WTC11 (cell line): ENCODE measurements around the gene LRRC8A. TPM values are rescaled to one million over a fixed set of nuclear protein-coding genes. Genes with fewer than 3 reads are reported as not detected.

Source experiments
- ATAC-seq: fragments of 200-7000 bp; cut with Tn5 transposase; 2 replicates; pipeline ENCODE4 v1.10.0; 2021; ENCODE audit warnings: mild to moderate bottlenecking, moderate library complexity
- CTCF ChIA-PET: fragments of 300-600 bp; sonication (Branson Sonifier 250); formaldehyde crosslinking; loops from one replicate; lab custom pipeline; 2021; ENCODE audit warnings: antibody characterized with exemption; lab: Charles Lee
- POLR2A ChIA-PET: fragments of 350-600 bp; sonication (Branson Sonifier 250); formaldehyde crosslinking; loops from one replicate; lab custom pipeline; 2021; ENCODE audit warnings: antibody characterized with exemption; lab: Charles Lee
- DNase-seq: peaks from one replicate; pipeline ENCODE4 v3.0.0; 2021; ENCODE audit warnings: low spot score
- H3K27ac Mint-ChIP-seq: 2 replicates; pipeline ENCODE4 v1.8.0; 2021; ENCODE audit warnings: mixed read lengths
- H3K27me3 Mint-ChIP-seq: 2 replicates; pipeline ENCODE4 v1.8.0; 2021; ENCODE audit warnings: low read depth, mild to moderate bottlenecking, moderate library complexity, mixed read lengths
- H3K36me3 Mint-ChIP-seq: 2 replicates; pipeline ENCODE4 v1.8.0; 2021; ENCODE audit warnings: mixed read lengths
- H3K4me1 Mint-ChIP-seq: 2 replicates; pipeline ENCODE4 v1.8.0; 2022; ENCODE audit warnings: mixed read lengths
- H3K4me3 Mint-ChIP-seq: 2 replicates; pipeline ENCODE4 v1.8.0; 2021; ENCODE audit warnings: mild to moderate bottlenecking, moderate library complexity, mixed read lengths
- H3K9me3 Mint-ChIP-seq: 2 replicates; pipeline ENCODE4 v1.8.0; 2021; ENCODE audit warnings: mixed read lengths
- ATF1 ChIP-seq: sonication (generic); formaldehyde crosslinking; IDR thresholded peaks from 2 replicates; pipeline ENCODE4 v1.8.1; 2023; ENCODE audit warnings: mild to moderate bottlenecking, moderate library complexity, missing genetic modification reagents
- ATF2 ChIP-seq: sonication (generic); formaldehyde crosslinking; IDR thresholded peaks from 2 replicates; pipeline ENCODE4 v1.8.1; 2022; ENCODE audit warnings: low read depth, missing genetic modification reagents, borderline replicate concordance
- E2F4 ChIP-seq: sonication (generic); formaldehyde crosslinking; IDR thresholded peaks from 2 replicates; pipeline ENCODE4 v1.8.1; 2022; ENCODE audit warnings: low read depth, mild to moderate bottlenecking, moderate library complexity, missing genetic modification reagents, borderline replicate concordance
- ELF4 ChIP-seq: sonication (generic); formaldehyde crosslinking; IDR thresholded peaks from 2 replicates; pipeline ENCODE4 v1.8.1; 2022; ENCODE audit warnings: low read depth, mild to moderate bottlenecking, moderate library complexity, missing genetic modification reagents
- ETV6 ChIP-seq: sonication (generic); formaldehyde crosslinking; IDR thresholded peaks from 2 replicates; pipeline ENCODE4 v1.8.1; 2022; ENCODE audit warnings: mild to moderate bottlenecking, missing genetic modification reagents
- FOXK1 ChIP-seq: sonication (generic); formaldehyde crosslinking; IDR thresholded peaks from 2 replicates; pipeline ENCODE4 v1.8.0; 2022; ENCODE audit warnings: mild to moderate bottlenecking, moderate library complexity, missing genetic modification reagents
- GABPB1 ChIP-seq: sonication (generic); formaldehyde crosslinking; IDR thresholded peaks from 2 replicates; pipeline ENCODE4 v1.8.1; 2023; ENCODE audit warnings: mild to moderate bottlenecking, missing genetic modification reagents
- GRHL2 ChIP-seq: fragments of 250-450 bp; sonication (Bioruptor Pico); IDR thresholded peaks from 2 replicates; pipeline ENCODE4 v1.8.0; 2022; ENCODE audit warnings: mild to moderate bottlenecking, moderate library complexity; ENCODE audit not compliant: insufficient replicate concordance, severe bottlenecking
- IRF2 ChIP-seq: sonication (generic); formaldehyde crosslinking; IDR thresholded peaks from 2 replicates; pipeline ENCODE4 v1.8.0; 2022; ENCODE audit warnings: low read depth, missing genetic modification reagents, borderline replicate concordance
- JAZF1 ChIP-seq: fragments of 250-450 bp; sonication (Bioruptor Pico); IDR thresholded peaks from 2 replicates; pipeline ENCODE4 v1.9.0; 2021; ENCODE audit warnings: moderate library complexity, mild to moderate bottlenecking, inconsistent platforms
- JUN ChIP-seq: sonication (generic); formaldehyde crosslinking; IDR thresholded peaks from 2 replicates; pipeline ENCODE4 v1.8.0; 2023; ENCODE audit warnings: mild to moderate bottlenecking, missing genetic modification reagents
- MAX ChIP-seq: sonication (generic); formaldehyde crosslinking; IDR thresholded peaks from 2 replicates; pipeline ENCODE4 v1.8.0; 2022; ENCODE audit warnings: mild to moderate bottlenecking, missing genetic modification reagents
- NFE2L1 ChIP-seq: sonication (generic); formaldehyde crosslinking; IDR thresholded peaks from 2 replicates; pipeline ENCODE4 v1.8.1; 2023; ENCODE audit warnings: missing genetic modification reagents
- OVOL2 ChIP-seq: fragments of 250-450 bp; sonication (Bioruptor Pico); IDR thresholded peaks from 2 replicates; pipeline ENCODE4 v1.9.0; 2021; ENCODE audit warnings: mild to moderate bottlenecking, borderline replicate concordance
- PRRX2 ChIP-seq: fragments of 250-450 bp; sonication (Bioruptor Pico); IDR thresholded peaks from 2 replicates; pipeline ENCODE4 v1.8.0; 2021; ENCODE audit warnings: mild to moderate bottlenecking
- RORB ChIP-seq: fragments of 250-450 bp; sonication (Bioruptor Pico); IDR thresholded peaks from 2 replicates; pipeline ENCODE4 v1.9.0; 2021; ENCODE audit warnings: mild to moderate bottlenecking
- SMAD3 ChIP-seq: sonication (generic); formaldehyde crosslinking; IDR thresholded peaks from 2 replicates; pipeline ENCODE4 v1.8.0; 2022; ENCODE audit warnings: missing genetic modification reagents, mild to moderate bottlenecking, borderline replicate concordance
- SMAD4 ChIP-seq: sonication (generic); formaldehyde crosslinking; IDR thresholded peaks from 2 replicates; pipeline ENCODE4 v1.8.0; 2022; ENCODE audit warnings: mild to moderate bottlenecking, missing genetic modification reagents
- SP1 ChIP-seq: sonication (generic); formaldehyde crosslinking; conservative IDR thresholded peaks from 2 replicates; pipeline ENCODE4 v1.8.1; 2022; ENCODE audit warnings: missing genetic modification reagents
- TEAD1 ChIP-seq: sonication (generic); formaldehyde crosslinking; IDR thresholded peaks from 2 replicates; pipeline ENCODE4 v1.8.0; 2022; ENCODE audit warnings: mild to moderate bottlenecking, missing genetic modification reagents
- USF2 ChIP-seq: sonication (generic); formaldehyde crosslinking; IDR thresholded peaks from 2 replicates; pipeline ENCODE4 v1.8.1; 2023; ENCODE audit warnings: mild to moderate bottlenecking, missing genetic modification reagents, moderate library complexity
- ZNF121 ChIP-seq: sonication (generic); formaldehyde crosslinking; IDR thresholded peaks from 2 replicates; pipeline ENCODE4 v1.8.0; 2023; ENCODE audit warnings: missing genetic modification reagents
- ZNF671 ChIP-seq: fragments of 250-450 bp; sonication (Bioruptor Pico); IDR thresholded peaks from 2 replicates; pipeline ENCODE4 v1.8.0; 2021; ENCODE audit warnings: mild to moderate bottlenecking
- total RNA-seq: library from RNA; stranded (reverse); gene quantifications from 3 replicates; pipeline ENCODE4 v1.2.3, GENCODE V29; 2021
- TF ChIP-seq, protein P1 (sequence below): sonication (generic); formaldehyde crosslinking; IDR thresholded peaks from 2 replicates; pipeline ENCODE4 v1.8.1; 2023; ENCODE audit warnings: mild to moderate bottlenecking, missing genetic modification reagents
- TF ChIP-seq, protein P2 (sequence below): fragments of 250-450 bp; sonication (Bioruptor Pico); IDR thresholded peaks from 2 replicates; pipeline ENCODE4 v1.8.0; 2021; ENCODE audit warnings: mild to moderate bottlenecking
- TF ChIP-seq, protein P3 (sequence below): sonication (generic); formaldehyde crosslinking; IDR thresholded peaks from 2 replicates; pipeline ENCODE4 v1.8.1; 2023; ENCODE audit warnings: mild to moderate bottlenecking, moderate library complexity, missing genetic modification reagents

Gene LRRC8A
- total RNA-seq, 1 experiment from 2014 or later, result 83.5 TPM

DNA sequence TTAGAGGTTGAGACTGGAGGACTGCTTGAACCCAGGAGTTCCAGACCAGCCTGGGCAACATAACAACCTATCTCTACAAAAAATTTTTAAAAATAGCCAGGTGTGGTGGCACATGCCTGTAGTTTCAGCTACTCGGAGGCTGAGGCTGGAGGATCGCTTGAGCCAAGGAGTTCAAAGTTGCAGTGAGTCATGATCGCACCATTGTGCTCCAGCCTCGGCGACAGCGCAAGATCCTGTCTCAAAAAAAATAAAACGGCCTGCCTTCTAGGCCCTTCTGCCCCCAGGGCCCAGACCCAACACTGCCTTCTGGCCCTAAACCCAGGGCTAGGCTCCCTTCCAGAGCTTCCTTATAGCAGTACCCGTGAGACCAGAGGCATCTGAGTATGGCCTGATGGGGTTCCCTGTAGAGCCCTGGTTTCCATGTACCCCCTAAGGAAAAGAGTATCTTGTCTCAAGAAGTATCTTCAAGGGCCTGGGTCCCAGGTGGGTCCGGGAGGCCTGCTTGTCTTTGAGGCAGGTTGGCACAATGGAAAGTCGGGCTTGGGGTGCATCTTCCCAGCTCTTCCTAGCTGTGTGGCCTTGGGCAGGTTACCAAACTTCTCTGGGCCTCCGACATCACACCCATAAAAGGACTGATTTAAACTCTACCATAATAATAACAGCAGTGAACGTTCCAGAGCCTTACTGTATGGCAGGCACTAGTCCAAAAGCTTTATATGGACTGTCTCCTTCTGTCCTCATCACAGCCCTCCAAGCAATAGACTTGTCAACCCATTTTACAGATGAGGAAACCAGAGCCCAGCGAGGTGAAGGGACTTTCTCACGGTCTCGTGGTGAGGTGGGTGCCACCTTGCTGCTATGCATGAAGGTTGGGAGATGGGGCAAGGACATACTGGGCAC, 9.6 kb downstream of the LRRC8A start:
- H3K4me3 Mint-ChIP-seq, result no peak overlapping the region
- H3K9me3 Mint-ChIP-seq, result no peaks in the 10 kb centered on the region
- H3K4me1 Mint-ChIP-seq, result peaks cover 48% of the 10 kb centered on the region
- ATAC-seq (no peak), DNase-seq (no peak)
- H3K36me3 Mint-ChIP-seq, result peaks cover 24% of the 10 kb centered on the region
- H3K27ac Mint-ChIP-seq, result no peak overlapping the region
- ChIA-PET CTCF (interaction anchor here (0.6 kb wide), 1 partner anchor 31 kb away, joined by 5 read pairs; no protein-coding TSS in a partner anchor), POLR2A (no interaction called here)
- no peak for TF ChIP-seq IRF2 (CRISPR knock-in tag)
- TF ChIP-seq ZNF671 (CRISPR knock-in tag), result no peak
- no peak for TF ChIP-seq E2F4 (CRISPR knock-in tag)
- TF ChIP-seq PRRX2, result no peak
- TF ChIP-seq OVOL2 (CRISPR knock-in tag), result no peak
- TF ChIP-seq, protein P1, sequence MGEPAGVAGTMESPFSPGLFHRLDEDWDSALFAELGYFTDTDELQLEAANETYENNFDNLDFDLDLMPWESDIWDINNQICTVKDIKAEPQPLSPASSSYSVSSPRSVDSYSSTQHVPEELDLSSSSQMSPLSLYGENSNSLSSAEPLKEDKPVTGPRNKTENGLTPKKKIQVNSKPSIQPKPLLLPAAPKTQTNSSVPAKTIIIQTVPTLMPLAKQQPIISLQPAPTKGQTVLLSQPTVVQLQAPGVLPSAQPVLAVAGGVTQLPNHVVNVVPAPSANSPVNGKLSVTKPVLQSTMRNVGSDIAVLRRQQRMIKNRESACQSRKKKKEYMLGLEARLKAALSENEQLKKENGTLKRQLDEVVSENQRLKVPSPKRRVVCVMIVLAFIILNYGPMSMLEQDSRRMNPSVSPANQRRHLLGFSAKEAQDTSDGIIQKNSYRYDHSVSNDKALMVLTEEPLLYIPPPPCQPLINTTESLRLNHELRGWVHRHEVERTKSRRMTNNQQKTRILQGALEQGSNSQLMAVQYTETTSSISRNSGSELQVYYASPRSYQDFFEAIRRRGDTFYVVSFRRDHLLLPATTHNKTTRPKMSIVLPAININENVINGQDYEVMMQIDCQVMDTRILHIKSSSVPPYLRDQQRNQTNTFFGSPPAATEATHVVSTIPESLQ (CRISPR knock-in tag), result no peak
- no peak for TF ChIP-seq USF2 (CRISPR knock-in tag)
- no peak for TF ChIP-seq GRHL2 (CRISPR knock-in tag)
- TF ChIP-seq GABPB1 (CRISPR knock-in tag), result no peak
- no peak for TF ChIP-seq FOXK1 (CRISPR knock-in tag)
- TF ChIP-seq SMAD3 (CRISPR knock-in tag), result no peak
- no peak for TF ChIP-seq MAX (CRISPR knock-in tag)
- no peaks in the 10 kb centered on the region for H3K27me3 Mint-ChIP-seq

DNA sequence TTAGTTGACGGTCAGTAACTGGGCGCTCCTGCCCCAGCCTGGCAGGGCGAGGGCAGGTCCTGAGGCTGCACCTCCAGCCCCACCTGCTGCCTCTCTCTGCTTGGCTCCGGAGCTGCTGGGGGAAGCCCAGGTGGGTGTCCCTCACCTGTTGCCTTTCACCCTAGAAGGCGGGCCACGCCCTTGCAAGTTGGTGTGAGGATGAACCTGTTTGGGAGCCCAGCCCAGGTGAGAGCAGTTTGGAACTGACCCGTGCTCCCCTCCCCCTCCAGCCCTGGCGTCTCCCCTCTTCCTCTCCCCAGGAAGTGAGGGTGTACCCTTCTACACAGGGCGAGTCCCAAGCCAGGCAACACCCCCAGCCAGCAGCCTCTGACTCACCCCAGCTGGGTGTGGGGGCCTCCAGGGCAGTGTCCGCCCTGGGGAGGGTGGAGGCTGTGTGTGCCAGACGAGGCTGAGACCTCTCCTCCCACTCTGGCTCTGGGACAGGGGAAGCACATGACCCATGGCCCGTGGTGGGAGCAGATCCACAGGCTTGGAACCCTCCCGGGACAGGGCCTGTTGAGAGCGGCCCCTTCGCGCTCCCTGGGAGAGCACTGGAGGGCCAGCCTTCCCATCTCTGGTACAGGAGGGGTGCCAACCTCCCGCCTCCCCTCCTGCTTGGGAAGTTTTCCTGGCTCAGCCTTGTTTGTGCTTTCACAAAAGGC, 10.4 kb downstream of the LRRC8A start:
- Mint-ChIP-seq H3K36me3 (peaks cover 24% of the 10 kb centered on the region), H3K4me1 (peaks cover 46% of the 10 kb centered on the region), H3K9me3 (no peaks in the 10 kb centered on the region), H3K27me3 (no peaks in the 10 kb centered on the region), H3K4me3 (no peak overlapping the region), H3K27ac (no peak overlapping the region)
- POLR2A ChIA-PET, result no interaction called here
- no peak for ATAC-seq
- CTCF ChIA-PET, result no interaction called here
- no peak for DNase-seq
- TF ChIP-seq ZNF121 (CRISPR knock-in tag) (no peak), ATF1 (no peak), RORB (CRISPR knock-in tag) (no peak), SMAD3 (CRISPR knock-in tag) (no peak), SMAD4 (CRISPR knock-in tag) (no peak), NFE2L1 (CRISPR knock-in tag) (no peak), SP1 (CRISPR knock-in tag) (no peak), JAZF1 (CRISPR knock-in tag) (no peak), TEAD1 (CRISPR knock-in tag) (no peak), ETV6 (no peak), ATF2 (CRISPR knock-in tag) (no peak), JUN (no peak), IRF2 (CRISPR knock-in tag) (no peak), ELF4 (CRISPR knock-in tag) (no peak)
- TF ChIP-seq, protein P2, sequence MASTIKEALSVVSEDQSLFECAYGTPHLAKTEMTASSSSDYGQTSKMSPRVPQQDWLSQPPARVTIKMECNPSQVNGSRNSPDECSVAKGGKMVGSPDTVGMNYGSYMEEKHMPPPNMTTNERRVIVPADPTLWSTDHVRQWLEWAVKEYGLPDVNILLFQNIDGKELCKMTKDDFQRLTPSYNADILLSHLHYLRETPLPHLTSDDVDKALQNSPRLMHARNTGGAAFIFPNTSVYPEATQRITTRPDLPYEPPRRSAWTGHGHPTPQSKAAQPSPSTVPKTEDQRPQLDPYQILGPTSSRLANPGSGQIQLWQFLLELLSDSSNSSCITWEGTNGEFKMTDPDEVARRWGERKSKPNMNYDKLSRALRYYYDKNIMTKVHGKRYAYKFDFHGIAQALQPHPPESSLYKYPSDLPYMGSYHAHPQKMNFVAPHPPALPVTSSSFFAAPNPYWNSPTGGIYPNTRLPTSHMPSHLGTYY, result no peak
- TF ChIP-seq, protein P3, sequence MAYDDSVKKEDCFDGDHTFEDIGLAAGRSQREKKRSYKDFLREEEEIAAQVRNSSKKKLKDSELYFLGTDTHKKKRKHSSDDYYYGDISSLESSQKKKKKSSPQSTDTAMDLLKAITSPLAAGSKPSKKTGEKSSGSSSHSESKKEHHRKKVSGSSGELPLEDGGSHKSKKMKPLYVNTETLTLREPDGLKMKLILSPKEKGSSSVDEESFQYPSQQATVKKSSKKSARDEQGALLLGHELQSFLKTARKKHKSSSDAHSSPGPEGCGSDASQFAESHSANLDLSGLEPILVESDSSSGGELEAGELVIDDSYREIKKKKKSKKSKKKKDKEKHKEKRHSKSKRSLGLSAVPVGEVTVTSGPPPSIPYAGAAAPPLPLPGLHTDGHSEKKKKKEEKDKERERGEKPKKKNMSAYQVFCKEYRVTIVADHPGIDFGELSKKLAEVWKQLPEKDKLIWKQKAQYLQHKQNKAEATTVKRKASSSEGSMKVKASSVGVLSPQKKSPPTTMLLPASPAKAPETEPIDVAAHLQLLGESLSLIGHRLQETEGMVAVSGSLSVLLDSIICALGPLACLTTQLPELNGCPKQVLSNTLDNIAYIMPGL (CRISPR knock-in tag), result no peak
